Measurements from ENCODE around the gene EHMT1. TPM values are rescaled to one million over a fixed set of nuclear protein-coding genes. Genes with fewer than 3 reads are reported as not detected.

Gene EHMT1
- total and polyA plus RNA-seq, 2 of the 8 experiments (the other 6 are each of a cell fraction or from before 2014, with no cell fraction given) = 95.7 to 163 TPM

- peak overlapping the region; percentile 92 for H2BK20ac ChIP-seq (ENCODE audit: low read length)
- no peak overlapping the region for H3K14ac ChIP-seq (ENCODE audit: insufficient read length)
- peak overlapping the region; percentile 50 to 54 for H3K4me2 ChIP-seq (ENCODE audit: insufficient read depth in 1 of 2, low read depth in 2 of 2, low read length in 2 of 2)
- CTCF ChIA-PET (ENCODE audit: partially characterized antibody) = interaction anchor here (0.6 to 2.1 kb wide), 5 partner anchors 14 to 165 kb away, joined by 3 to 7 read pairs (median 4); no protein-coding TSS in a partner anchor
- DNase-seq (ENCODE audit: low read depth in 1 of 2, low spot score in 2 of 2) = no peak
- H3K23me2 ChIP-seq (ENCODE audit: low read depth, low read length) = no peaks in the 10 kb centered on the region
- H3K27me3 ChIP-seq (replicated peaks in 1 of 4; ENCODE audit: control insufficient read depth in 3 of 4, extremely low read depth in 1 of 4, insufficient read depth in 3 of 4, low read length in 3 of 4) = no peaks in the 10 kb centered on the region
- H4K91ac ChIP-seq (replicated peaks; ENCODE audit: insufficient read length, low read length) = no peak overlapping the region
- H4K8ac ChIP-seq (ENCODE audit: extremely low read depth, insufficient read depth, low read length) = no peak overlapping the region
- no peaks in the 10 kb centered on the region for H3K9me3 ChIP-seq (ENCODE audit: insufficient read depth in 2 of 2, low read depth in 1 of 2, low read length in 1 of 2)
- H3K79me1 ChIP-seq (ENCODE audit: low read depth, low read length) = peaks cover 4% of the 10 kb centered on the region
- H3K56ac ChIP-seq (replicated peaks; ENCODE audit: insufficient read length, low read depth, low read length) = no peak overlapping the region
- no peak overlapping the region for H2BK120ac ChIP-seq (replicated peaks; ENCODE audit: low read depth, low read length)
- POLR2A ChIA-PET (ENCODE audit: partially characterized antibody) = interaction anchor here (0.8 to 3.9 kb wide), 5 partner anchors 9 to 49 kb away, joined by 3 to 21 read pairs (median 3); no protein-coding TSS in a partner anchor
- peak overlapping the region in 1 of 4 experiments; percentile 38; a peak in 1 of 8 replicates for H3K4me3 ChIP-seq (ENCODE audit: extremely low read depth in 1 of 4, insufficient read depth in 2 of 4, low read depth in 3 of 4, low read length in 4 of 4)
- H4K20me1 ChIP-seq (replicated peaks in 1 of 2; ENCODE audit: control insufficient read depth in 1 of 2, insufficient read depth in 2 of 2, low read length in 2 of 2) = no peaks in the 10 kb centered on the region
- no peak for FAIRE-seq
- H3K9ac ChIP-seq (replicated peaks in 1 of 4; ENCODE audit: extremely low read depth in 1 of 4, low read depth in 3 of 4, low read length in 3 of 4) = peak overlapping the region in 1 of 4 experiments; percentile 47; a peak in 1 of 7 replicates
- 34% methylated on average over 7 of the region's 7 CpGs; no CpG with 5 or more reads in 1 of the 2 experiments for WGBS, 2 experiments (ENCODE audit: extremely low coverage in 1 of 2, insufficient coverage in 1 of 2, insufficient read length in 1 of 2, insufficient replicate concordance in 2 of 2, low coverage in 1 of 2, low lambda C conversion rate in 2 of 2, missing lambda C conversion rate in 1 of 2)
- H2BK15ac ChIP-seq (ENCODE audit: low read length) = no peak overlapping the region
- peak overlapping the region; percentile 5 for H3K18ac ChIP-seq (ENCODE audit: extremely low read depth, low read length)
- peaks cover 15 to 71% of the 10 kb centered on the region in 2 experiments for H3K79me2 ChIP-seq (ENCODE audit: control insufficient read depth in 1 of 2, insufficient read depth in 2 of 2, low read length in 2 of 2)
- peak overlapping the region; percentile 98; the same call in 1 of the 2 replicates for H2BK12ac ChIP-seq (ENCODE audit: low read depth, low read length)
- no peak overlapping the region for H2AFZ ChIP-seq (ENCODE audit: low read length)
- H2BK5ac ChIP-seq (ENCODE audit: low read depth, low read length) = peak overlapping the region; percentile 97; the same call in 1 of the 2 replicates
- peak overlapping the region; percentile 45; the same call in 1 of the 2 replicates for H3K27ac ChIP-seq (ENCODE audit: low read depth, low read length)
- H3K23ac ChIP-seq (ENCODE audit: insufficient read length) = no peak overlapping the region
- H2AK5ac ChIP-seq (ENCODE audit: low read depth, low read length) = peak overlapping the region; percentile 99; the same call in 1 of the 2 replicates
- H3K36me3 ChIP-seq (ENCODE audit: control insufficient read depth in 2 of 4, insufficient read depth in 4 of 4, low read length in 3 of 4) = peaks cover 0 to 6% (median 0%) of the 10 kb centered on the region in 4 experiments; a peak in 1 of 8 replicates
- H3K4me1 ChIP-seq (replicated peaks in 1 of 4; ENCODE audit: control insufficient read depth in 3 of 4, insufficient read depth in 4 of 4, low read length in 3 of 4) = peaks cover 23 to 42% (median 34%) of the 10 kb centered on the region in 4 experiments
- no peak overlapping the region for H4K5ac ChIP-seq (ENCODE audit: insufficient read length, low read depth, low read length)
- H3K4ac ChIP-seq (replicated peaks; ENCODE audit: insufficient read length, low read depth, low read length) = no peak overlapping the region
- TF ChIP-seq RNF2 (IDR thresholded peaks at IDR 0.05; ENCODE audit: borderline replicate concordance, low read depth, low read length, missing control alignments, poor library complexity, severe bottlenecking) (no peak), CHD2 (IDR thresholded peaks at IDR 0.05; ENCODE audit: low read length) (no peak), ATF2 (IDR thresholded peaks at IDR 0.05; ENCODE audit: low read length) (no peak), HDAC2 (IDR thresholded peaks at IDR 0.05; ENCODE audit: borderline replicate concordance in 1 of 2, low read depth in 2 of 2, low read length in 2 of 2) (no peak), CREB1 (IDR thresholded peaks at IDR 0.05) (no peak), BCL11A (IDR thresholded peaks at IDR 0.05; ENCODE audit: low read depth in 2 of 2, low read length in 2 of 2) (no peak), RFX5 (IDR thresholded peaks at IDR 0.05; ENCODE audit: borderline replicate concordance, low read depth, low read length) (no peak), SIX5 (IDR thresholded peaks at IDR 0.05; ENCODE audit: low read depth, low read length) (no peak), JUND (IDR thresholded peaks at IDR 0.05; ENCODE audit: low read length) (no peak), TCF12 (IDR thresholded peaks at IDR 0.05; ENCODE audit: low read depth, low read length) (no peak)
Measured at GRCh38 chr9:137679695-137680305, 61.0 kb downstream of the EHMT1 start.

All from H1 (cell line).